DND-41 (cell line): ENCODE results near the gene ACR.

Source experiments
- ATAC-seq: fragments of 200-7000 bp; cut with Tn5 transposase; 3 replicates; pipeline ENCODE4 v1.9.1; 2021; ENCODE audit warnings: low read depth; ENCODE audit not compliant: insufficient read depth
- DNase-seq: peaks from one replicate; pipeline ENCODE4 v3.0.0-alpha.2; 2020
- H2AFZ ChIP-seq: 2 replicates; pipeline ENCODE4 v1.6.0; 2012; ENCODE audit warnings: low read depth, low read length
- H3K27ac ChIP-seq: 2 replicates; pipeline ENCODE4 v1.5.1; 2012; ENCODE audit warnings: low read length, inconsistent platforms
- H3K27me3 ChIP-seq: fragments of 200-600 bp; sonication (generic); 2 replicates; pipeline ENCODE4 v1.6.0; 2012; ENCODE audit warnings: low read length, mild to moderate bottlenecking, inconsistent platforms; ENCODE audit not compliant: insufficient read depth, poor library complexity
- H3K36me3 ChIP-seq: 2 replicates; pipeline ENCODE4 v1.5.1; 2012; ENCODE audit warnings: low read length, inconsistent platforms; ENCODE audit not compliant: insufficient read depth
- H3K4me1 ChIP-seq: 2 replicates; pipeline ENCODE4 v1.5.1; 2012; ENCODE audit warnings: mild to moderate bottlenecking, low read length; ENCODE audit not compliant: insufficient read depth
- H3K4me2 ChIP-seq: 2 replicates; pipeline ENCODE4 v1.6.0; 2012; ENCODE audit warnings: mild to moderate bottlenecking, moderate library complexity, low read length, inconsistent platforms; ENCODE audit not compliant: insufficient read depth
- H3K4me3 ChIP-seq, 2 experiments: fragments of 200-600 bp in 1 of 2; shearing (Covaris generic) in 1 of 2; 2 replicates each; pipeline ENCODE4 v1.5.1; 2012 to 2016; ENCODE audit warnings: inconsistent platforms in 2 of 2, low read length in 2 of 2, mild to moderate bottlenecking in 2 of 2, low read depth in 1 of 2, moderate library complexity in 1 of 2
- H3K79me2 ChIP-seq: 2 replicates; pipeline ENCODE4 v1.6.0; 2012; ENCODE audit warnings: low read length, inconsistent platforms; ENCODE audit not compliant: insufficient read depth
- H3K9ac ChIP-seq: 2 replicates; pipeline ENCODE4 v1.6.0; 2012; ENCODE audit warnings: low read depth, mild to moderate bottlenecking, inconsistent platforms, low read length, moderate library complexity
- H3K9me3 ChIP-seq: 2 replicates; pipeline ENCODE4 v1.5.1; 2012; ENCODE audit warnings: low read length, moderate library complexity, mild to moderate bottlenecking, inconsistent platforms; ENCODE audit not compliant: insufficient read depth, severe bottlenecking
- H4K20me1 ChIP-seq: 2 replicates; pipeline ENCODE4 v1.6.0; 2012; ENCODE audit warnings: low read length; ENCODE audit not compliant: insufficient read depth
- CTCF ChIP-seq: IDR thresholded peaks from 2 replicates; pipeline ENCODE4 v1.5.1; 2012; ENCODE audit warnings: borderline replicate concordance, low read length, moderate library complexity, mild to moderate bottlenecking; ENCODE audit not compliant: poor library complexity, severe bottlenecking; ENCODE audit errors: extremely low read depth
- EZH2 ChIP-seq: IDR thresholded peaks from 3 replicates; pipeline ENCODE4 v1.6.1; 2012; ENCODE audit warnings: borderline replicate concordance, low read depth, mild to moderate bottlenecking, moderate library complexity, low read length, inconsistent platforms; ENCODE audit not compliant: severe bottlenecking

Gene ACR

GRCh38 chr22:50697667-50698506, 40.1 kb upstream of the ACR start:
- no peak overlapping the region for H3K9ac ChIP-seq
- DNase-seq (no peak), ATAC-seq (no peak)
- H3K4me2 ChIP-seq: no peak overlapping the region
- H3K79me2 ChIP-seq: no peaks in the 10 kb centered on the region
- no peak for TF ChIP-seq CTCF
- TF ChIP-seq EZH2: no peak
- no peaks in the 10 kb centered on the region for H3K27me3 ChIP-seq
- no peak overlapping the region for H2AFZ ChIP-seq
- no peaks in the 10 kb centered on the region for H3K9me3 ChIP-seq
- no peak overlapping the region for H3K4me3 ChIP-seq
- peaks cover 8% of the 10 kb centered on the region for H3K4me1 ChIP-seq
- 0 out of 2 replicates have a peak, but pooled peaks cover 3% of the 10 kb centered on the region for H4K20me1 ChIP-seq
- no peaks in the 10 kb centered on the region for H3K36me3 ChIP-seq
- H3K27ac ChIP-seq: no peak overlapping the region

GRCh38 chr22:50698546-50698945, 39.5 kb upstream of the ACR start:
- no peak for TF ChIP-seq CTCF
- no peak overlapping the region for H3K4me3 ChIP-seq

GRCh38 chr22:50699001-50699755, 38.8 kb upstream of the ACR start:
- no peak for DNase-seq
- ATAC-seq: no peak
- Histone ChIP-seq H3K4me3 (no peak overlapping the region), H3K4me2 (no peak overlapping the region), H3K9me3 (no peaks in the 10 kb centered on the region), H3K27ac (no peak overlapping the region), H3K27me3 (no peaks in the 10 kb centered on the region), H3K9ac (no peak overlapping the region), H2AFZ (no peak overlapping the region), H4K20me1 (0 out of 2 replicates have a peak, but pooled peaks cover 3% of the 10 kb centered on the region), H3K4me1 (peaks cover 10% of the 10 kb centered on the region), H3K79me2 (no peaks in the 10 kb centered on the region), H3K36me3 (no peaks in the 10 kb centered on the region)
- TF ChIP-seq EZH2 (no peak), CTCF (no peak)

More at GRCh38 chr22:50698546-50698945, 39.5 kb upstream of the ACR start:
- no peak for ATAC-seq
- H3K9me3 ChIP-seq: no peaks in the 10 kb centered on the region
- H3K79me2 ChIP-seq: no peaks in the 10 kb centered on the region
- DNase-seq: no peak
- H4K20me1 ChIP-seq: 0 out of 2 replicates have a peak, but pooled peaks cover 3% of the 10 kb centered on the region
- H3K4me2 ChIP-seq: no peak overlapping the region
- H2AFZ ChIP-seq: no peak overlapping the region
- H3K27me3 ChIP-seq: no peaks in the 10 kb centered on the region
- H3K9ac ChIP-seq: no peak overlapping the region
- no peak overlapping the region for H3K27ac ChIP-seq
- H3K36me3 ChIP-seq: no peaks in the 10 kb centered on the region
- peaks cover 10% of the 10 kb centered on the region for H3K4me1 ChIP-seq
